PC-9 (cell line): ENCODE measurements around the gene UNC5C. TPM values are rescaled to one million over a fixed set of nuclear protein-coding genes. Genes with fewer than 3 reads are reported as not detected.

Experiments used
- BruUV-seq: library from RNA; stranded (reverse); fragments of 400-500 nt; replicated peaks from 2 replicates; lab custom pipeline; 2021; lab: Mats Ljungman, UMichigan
- CTCF ChIA-PET: fragments of 300-600 bp; sonication (Branson Sonifier 250); formaldehyde crosslinking; loops from one replicate; lab custom pipeline; 2022; ENCODE audit warnings: antibody characterized with exemption; lab: Charles Lee
- POLR2A ChIA-PET: fragments of 300-600 bp; sonication (Branson Sonifier 250); formaldehyde crosslinking; loops from one replicate; lab custom pipeline; 2022; ENCODE audit warnings: antibody characterized with exemption; ENCODE audit not compliant: unreplicated experiment; lab: Charles Lee
- DNase-seq, 2 experiments: peaks; one replicate each; pipeline versions ENCODE4 v3.0.0 to v3.0.0-alpha.2; 2015 to 2022; ENCODE audit warnings: mixed read lengths in 1 of 2
- H2AFZ ChIP-seq: fragments of 200-600 bp; sonication (generic); 2 replicates; pipeline ENCODE4 v1.8.1; 2017; ENCODE audit warnings: antibody characterized with exemption
- H3F3A ChIP-seq: fragments of 200-600 bp; sonication (generic); 2 replicates; pipeline ENCODE4 v1.8.1; 2017; ENCODE audit warnings: antibody characterized with exemption, mild to moderate bottlenecking, low read depth; ENCODE audit not compliant: insufficient read depth
- H3K27ac ChIP-seq: fragments of 200-600 bp; sonication (generic); 2 replicates; pipeline ENCODE4 v1.6.1; 2016; ENCODE audit warnings: mixed run types
- H3K27me3 ChIP-seq: fragments of 200-600 bp; sonication (generic); 2 replicates; pipeline ENCODE4 v1.6.1; 2016; ENCODE audit warnings: low read depth, mixed run types; ENCODE audit not compliant: insufficient read depth
- H3K36me3 ChIP-seq: fragments of 200-600 bp; sonication (generic); 2 replicates; pipeline ENCODE4 v1.6.1; 2016; ENCODE audit warnings: low read depth, mixed run types
- H3K4me1 ChIP-seq: fragments of 200-600 bp; sonication (generic); replicated peaks from 2 replicates; pipeline ENCODE4 v1.6.1; 2016; ENCODE audit warnings: mixed run types; ENCODE audit not compliant: insufficient read depth
- H3K4me2 ChIP-seq: fragments of 200-600 bp; sonication (generic); 2 replicates; pipeline ENCODE4 v1.6.1; 2017; ENCODE audit warnings: mixed run types
- H3K4me3 ChIP-seq: fragments of 200-600 bp; sonication (generic); 2 replicates; pipeline ENCODE4 v1.6.1; 2016; ENCODE audit warnings: mixed run types
- H3K79me2 ChIP-seq: fragments of 200-600 bp; sonication (generic); 2 replicates; pipeline ENCODE4 v1.6.1; 2017; ENCODE audit warnings: low read depth, mixed run types
- H3K9me2 ChIP-seq: fragments of 200-600 bp; sonication (generic); 2 replicates; pipeline ENCODE4 v1.8.1; 2017; ENCODE audit warnings: mild to moderate bottlenecking; ENCODE audit not compliant: insufficient read depth
- H3K9me3 ChIP-seq: fragments of 200-600 bp; sonication (generic); 2 replicates; pipeline ENCODE4 v1.8.1; 2016; ENCODE audit warnings: low read depth; ENCODE audit not compliant: insufficient read depth
- H4K20me1 ChIP-seq: fragments of 200-600 bp; sonication (generic); 2 replicates; pipeline ENCODE4 v1.8.1; 2017; ENCODE audit not compliant: insufficient read depth
- EZH2 ChIP-seq: fragments of 200-600 bp; sonication (generic); IDR thresholded peaks from 2 replicates; pipeline ENCODE4 v1.8.0; 2017; ENCODE audit warnings: antibody characterized with exemption, low read depth
- intact Hi-C: fragments of 100-400 bp; cut with micrococcal nuclease; formaldehyde crosslinking; loops from one replicate; pipeline ENCODE4 v1.10.0; 2022; ENCODE audit not compliant: unreplicated experiment
- total RNA-seq: library from RNA; stranded (reverse); gene quantifications from 2 replicates; pipeline ENCODE4 v1.2.3, GENCODE V29; 2021
- TF ChIP-seq, protein P1 (sequence below): fragments of 200-600 bp; sonication (generic); conservative IDR thresholded peaks from 2 replicates; pipeline ENCODE4 v1.6.1; 2017; ENCODE audit warnings: mixed run types, antibody characterized with exemption, mild to moderate bottlenecking, moderate library complexity

The UNC5C gene
- total RNA-seq, 1 experiment from 2014 or later: not detected

DNA sequence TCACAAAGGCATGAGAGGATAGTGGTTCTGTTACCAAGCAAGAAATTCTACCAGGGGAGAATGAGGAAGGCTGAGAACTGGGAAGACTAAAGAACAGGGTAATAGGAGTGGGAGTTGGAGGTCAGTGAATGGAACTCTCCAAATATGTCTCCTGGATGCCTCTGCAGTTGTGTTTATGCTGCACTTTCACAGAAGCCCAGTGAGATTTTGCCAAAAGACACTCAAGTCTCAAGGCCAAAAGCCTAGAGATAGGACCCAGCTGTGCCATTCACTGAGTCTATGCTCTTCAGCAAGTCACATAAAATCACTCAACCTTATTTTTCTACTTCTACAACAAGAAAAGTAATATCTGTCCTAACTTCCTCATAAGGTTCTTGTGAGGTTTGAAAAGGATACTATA, 285.4 kb downstream of the UNC5C start:
- CTCF ChIA-PET: no interaction called here
- Histone ChIP-seq H3K9me3 (no peaks in the 10 kb centered on the region), H3K4me2 (no peak overlapping the region), H3K27ac (no peak overlapping the region), H2AFZ (no peak overlapping the region), H3K27me3 (no peaks in the 10 kb centered on the region), H4K20me1 (no peaks in the 10 kb centered on the region), H3K79me2 (no peaks in the 10 kb centered on the region), H3K4me1 (peaks cover 13% of the 10 kb centered on the region), H3K9me2 (no peaks in the 10 kb centered on the region), H3K36me3 (no peaks in the 10 kb centered on the region), H3K4me3 (no peak overlapping the region), H3F3A (no peaks in the 10 kb centered on the region)
- no TSS peak for BruUV-seq
- no peak for DNase-seq
- TF ChIP-seq, protein P1, sequence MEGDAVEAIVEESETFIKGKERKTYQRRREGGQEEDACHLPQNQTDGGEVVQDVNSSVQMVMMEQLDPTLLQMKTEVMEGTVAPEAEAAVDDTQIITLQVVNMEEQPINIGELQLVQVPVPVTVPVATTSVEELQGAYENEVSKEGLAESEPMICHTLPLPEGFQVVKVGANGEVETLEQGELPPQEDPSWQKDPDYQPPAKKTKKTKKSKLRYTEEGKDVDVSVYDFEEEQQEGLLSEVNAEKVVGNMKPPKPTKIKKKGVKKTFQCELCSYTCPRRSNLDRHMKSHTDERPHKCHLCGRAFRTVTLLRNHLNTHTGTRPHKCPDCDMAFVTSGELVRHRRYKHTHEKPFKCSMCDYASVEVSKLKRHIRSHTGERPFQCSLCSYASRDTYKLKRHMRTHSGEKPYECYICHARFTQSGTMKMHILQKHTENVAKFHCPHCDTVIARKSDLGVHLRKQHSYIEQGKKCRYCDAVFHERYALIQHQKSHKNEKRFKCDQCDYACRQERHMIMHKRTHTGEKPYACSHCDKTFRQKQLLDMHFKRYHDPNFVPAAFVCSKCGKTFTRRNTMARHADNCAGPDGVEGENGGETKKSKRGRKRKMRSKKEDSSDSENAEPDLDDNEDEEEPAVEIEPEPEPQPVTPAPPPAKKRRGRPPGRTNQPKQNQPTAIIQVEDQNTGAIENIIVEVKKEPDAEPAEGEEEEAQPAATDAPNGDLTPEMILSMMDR: no peak
- no peak for TF ChIP-seq EZH2
- POLR2A ChIA-PET: no interaction called here
- intact Hi-C loops: no loop called here

DNA sequence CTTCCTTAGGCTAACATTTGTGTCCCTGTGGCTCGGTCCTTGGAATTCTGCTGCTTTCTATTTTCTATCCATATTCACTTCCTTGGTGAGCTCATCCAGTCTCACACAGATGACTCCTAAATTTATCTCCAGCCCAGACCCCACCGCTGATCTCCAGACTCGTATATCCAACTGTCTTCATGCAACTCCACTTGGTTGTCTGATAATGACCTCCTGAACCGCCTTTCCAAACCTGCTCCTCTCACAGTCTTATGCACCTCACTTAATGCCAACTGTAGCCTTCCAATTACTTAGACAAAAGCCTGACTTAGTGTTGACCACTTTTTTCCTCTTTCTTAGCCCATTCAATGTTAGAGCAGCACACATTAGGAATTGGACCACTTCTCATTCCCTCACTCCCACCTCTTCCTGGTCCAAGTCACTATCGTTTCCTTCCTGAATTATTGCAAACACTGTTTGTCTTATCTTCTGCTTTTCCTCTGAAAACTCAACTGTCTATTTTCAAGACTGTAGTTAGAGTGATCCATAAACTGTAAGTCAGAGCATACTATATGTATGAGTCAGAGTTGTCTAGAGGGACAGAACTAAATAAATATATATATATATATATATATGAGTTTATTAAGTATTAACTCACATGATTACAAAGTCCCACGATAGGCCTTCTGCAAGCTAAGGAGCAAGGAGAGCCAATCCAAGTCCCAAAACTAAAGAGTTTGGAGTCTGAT, 292.5 kb downstream of the UNC5C start:
- DNase-seq: no peak
- no peaks in the 10 kb centered on the region for H4K20me1 ChIP-seq
- no peaks in the 10 kb centered on the region for H3F3A ChIP-seq
- H3K4me1 ChIP-seq: peaks cover 2% of the 10 kb centered on the region; the same call in 1 of the 2 replicates
- no peak overlapping the region for H3K4me2 ChIP-seq
- TF ChIP-seq, protein P1: no peak
- TF ChIP-seq EZH2: no peak
- H3K4me3 ChIP-seq: no peak overlapping the region
- H3K27ac ChIP-seq: no peak overlapping the region
- H3K9me2 ChIP-seq: no peaks in the 10 kb centered on the region
- H3K27me3 ChIP-seq: no peaks in the 10 kb centered on the region
- intact Hi-C loops: loop anchor here (10.0 kb wide), 1 partner anchor 149 kb away; no protein-coding TSS in a partner anchor
- no TSS peak for BruUV-seq
- POLR2A ChIA-PET: interaction anchor here (0.6 kb wide), 1 partner anchor 49 kb away, joined by 3 read pairs; no protein-coding TSS in a partner anchor
- H3K36me3 ChIP-seq: no peaks in the 10 kb centered on the region
- H3K79me2 ChIP-seq: no peaks in the 10 kb centered on the region
- CTCF ChIA-PET: no interaction called here
- no peaks in the 10 kb centered on the region for H3K9me3 ChIP-seq
- no peak overlapping the region for H2AFZ ChIP-seq

DNA sequence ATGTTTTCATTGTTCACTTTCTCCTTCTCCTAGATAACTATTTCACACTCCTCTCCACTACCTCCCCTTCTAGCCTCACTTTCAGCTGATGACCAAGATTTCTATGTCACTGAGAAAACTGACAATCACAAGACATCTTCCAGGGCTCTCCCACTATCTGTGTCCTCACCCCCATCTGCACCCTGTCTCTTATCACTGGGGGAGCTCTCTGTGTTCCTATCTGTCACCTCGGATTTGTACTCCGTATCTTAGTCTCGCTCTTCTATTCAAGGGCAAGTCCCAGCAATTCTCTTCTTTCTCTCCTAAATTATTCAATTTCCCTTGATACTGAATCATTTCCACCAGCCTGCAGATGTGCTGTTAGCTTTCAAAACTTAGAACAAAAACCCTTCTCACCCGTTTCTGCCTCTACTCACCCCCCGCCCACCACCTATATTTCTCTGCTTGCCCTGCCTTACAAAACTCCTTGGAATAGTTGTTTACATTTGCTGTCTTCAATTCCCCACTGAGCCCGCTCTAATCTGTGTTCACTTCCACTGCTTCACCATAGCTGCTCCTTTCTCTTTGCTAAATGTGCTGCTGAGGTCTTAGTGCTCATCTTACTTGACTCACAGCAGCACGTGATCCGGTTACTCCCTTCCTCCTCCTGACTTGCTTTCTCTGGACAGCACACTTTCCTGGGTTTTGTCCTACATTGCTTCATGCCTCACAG, 293.2 kb downstream of the UNC5C start:
- Histone ChIP-seq H4K20me1 (no peaks in the 10 kb centered on the region), H3K27me3 (no peaks in the 10 kb centered on the region), H2AFZ (no peak overlapping the region), H3K4me3 (no peak overlapping the region), H3K9me3 (no peaks in the 10 kb centered on the region), H3K27ac (no peak overlapping the region), H3K9me2 (no peaks in the 10 kb centered on the region), H3F3A (peaks cover 7% of the 10 kb centered on the region), H3K4me1 (peaks cover 9% of the 10 kb centered on the region; the same call in 1 of the 2 replicates), H3K36me3 (no peaks in the 10 kb centered on the region), H3K4me2 (no peak overlapping the region), H3K79me2 (no peaks in the 10 kb centered on the region)
- POLR2A ChIA-PET: interaction anchor here (0.6 kb wide), 1 partner anchor 49 kb away, joined by 3 read pairs; no protein-coding TSS in a partner anchor
- TF ChIP-seq, protein P1: no peak
- no peak for TF ChIP-seq EZH2
- intact Hi-C loops: loop anchor here (10.0 kb wide), 1 partner anchor 149 kb away; no protein-coding TSS in a partner anchor
- BruUV-seq: no TSS peak
- DNase-seq: no peak
- CTCF ChIA-PET: no interaction called here
